OCI-LY3 (cell line): ENCODE measurements around the gene TEX35.
"Not testable (repeated sequence)": the region's sequence is repeated elsewhere in the genome, so short reads cannot be mapped to it uniquely, and the experiment has no call there.

Experiments
- H2AFZ ChIP-seq: fragments of 200-600, 300-600 bp; shearing (Covaris generic); 2 replicates; pipeline ENCODE4 v1.6.0; 2014; ENCODE audit warnings: antibody characterized with exemption, low read depth, low read length
- H3K27ac ChIP-seq: fragments of 200-600, 300-600 bp; sonication (generic); 2 replicates; pipeline ENCODE4 v1.5.1; 2014; ENCODE audit warnings: mild to moderate bottlenecking, low read length, moderate library complexity, mixed read lengths
- H3K27me3 ChIP-seq: fragments of 200-600, 300-600 bp; sonication (generic); 2 replicates; pipeline ENCODE4 v1.6.1; 2014; ENCODE audit warnings: low read depth, low read length, mixed read lengths
- H3K36me3 ChIP-seq: fragments of 200-600, 300-600 bp; sonication (generic); replicated peaks from 2 replicates; pipeline ENCODE3; 2014; ENCODE audit warnings: low read depth, low read length, mixed read lengths
- H3K4me1 ChIP-seq: fragments of 300-600, 200-600 bp; sonication (generic); 2 replicates; pipeline ENCODE4 v1.6.1; 2014; ENCODE audit warnings: low read length, mixed read lengths
- H3K4me2 ChIP-seq: fragments of 200-600, 300-600 bp; sonication (generic); 2 replicates; pipeline ENCODE4 v1.6.1; 2014; ENCODE audit warnings: low read length, mixed read lengths
- H3K4me3 ChIP-seq: fragments of 300-600, 200-600 bp; sonication (generic); 2 replicates; pipeline ENCODE4 v1.5.1; 2014; ENCODE audit warnings: antibody characterized with exemption, mild to moderate bottlenecking, low read length, moderate library complexity
- H3K79me2 ChIP-seq: fragments of 300-600, 200-600 bp; shearing (Covaris generic); 2 replicates; pipeline ENCODE4 v1.6.1; 2014; ENCODE audit warnings: mild to moderate bottlenecking, low read length, mixed read lengths
- H3K9ac ChIP-seq: fragments of 300-600, 200-600 bp; shearing (Covaris generic); 2 replicates; pipeline ENCODE4 v1.6.0; 2014; ENCODE audit warnings: mild to moderate bottlenecking, low read length, moderate library complexity
- H3K9me3 ChIP-seq: fragments of 200-600, 300-600 bp; shearing (Covaris generic); 2 replicates; pipeline ENCODE4 v1.6.1; 2014; ENCODE audit warnings: low read length, mixed read lengths; ENCODE audit not compliant: insufficient read depth
- H4K20me1 ChIP-seq: fragments of 200-600, 300-600 bp; sonication (generic); 2 replicates; pipeline ENCODE4 v1.6.1; 2016; ENCODE audit warnings: low read length, mixed read lengths; ENCODE audit not compliant: insufficient read depth
- EZH2phosphoT487 ChIP-seq: fragments of 200-600 bp; shearing (Covaris generic); IDR thresholded peaks from 2 replicates; pipeline ENCODE4 v1.6.1; 2018; ENCODE audit warnings: antibody characterized with exemption, mixed run types, low read depth
- TF ChIP-seq, protein P1 (sequence below): fragments of 200-600, 300-600 bp; sonication (generic); IDR thresholded peaks from 2 replicates; pipeline ENCODE4 v1.5.1; 2014; ENCODE audit warnings: antibody characterized with exemption, low read length, low read depth

The TEX35 gene

GRCh38 chr1:178502856-178503255 lies 10.1 kb upstream of the TEX35 start:
- H3K9ac ChIP-seq = no peak overlapping the region
- no peaks in the 10 kb centered on the region for H4K20me1 ChIP-seq
- H2AFZ ChIP-seq = no peak overlapping the region
- no peaks in the 10 kb centered on the region for H3K27me3 ChIP-seq
- H3K36me3 ChIP-seq = no peaks in the 10 kb centered on the region
- TF ChIP-seq EZH2phosphoT487 = no peak
- TF ChIP-seq, protein P1, sequence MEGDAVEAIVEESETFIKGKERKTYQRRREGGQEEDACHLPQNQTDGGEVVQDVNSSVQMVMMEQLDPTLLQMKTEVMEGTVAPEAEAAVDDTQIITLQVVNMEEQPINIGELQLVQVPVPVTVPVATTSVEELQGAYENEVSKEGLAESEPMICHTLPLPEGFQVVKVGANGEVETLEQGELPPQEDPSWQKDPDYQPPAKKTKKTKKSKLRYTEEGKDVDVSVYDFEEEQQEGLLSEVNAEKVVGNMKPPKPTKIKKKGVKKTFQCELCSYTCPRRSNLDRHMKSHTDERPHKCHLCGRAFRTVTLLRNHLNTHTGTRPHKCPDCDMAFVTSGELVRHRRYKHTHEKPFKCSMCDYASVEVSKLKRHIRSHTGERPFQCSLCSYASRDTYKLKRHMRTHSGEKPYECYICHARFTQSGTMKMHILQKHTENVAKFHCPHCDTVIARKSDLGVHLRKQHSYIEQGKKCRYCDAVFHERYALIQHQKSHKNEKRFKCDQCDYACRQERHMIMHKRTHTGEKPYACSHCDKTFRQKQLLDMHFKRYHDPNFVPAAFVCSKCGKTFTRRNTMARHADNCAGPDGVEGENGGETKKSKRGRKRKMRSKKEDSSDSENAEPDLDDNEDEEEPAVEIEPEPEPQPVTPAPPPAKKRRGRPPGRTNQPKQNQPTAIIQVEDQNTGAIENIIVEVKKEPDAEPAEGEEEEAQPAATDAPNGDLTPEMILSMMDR = no peak
- no peak overlapping the region for H3K4me2 ChIP-seq
- H3K27ac ChIP-seq = no peak overlapping the region
- H3K9me3 ChIP-seq = no peaks in the 10 kb centered on the region
- H3K4me3 ChIP-seq = no peak overlapping the region
- H3K79me2 ChIP-seq = no peaks in the 10 kb centered on the region
- H3K4me1 ChIP-seq = peaks cover 9% of the 10 kb centered on the region

GRCh38 chr1:178503316-178503715 lies 9.6 kb upstream of the TEX35 start:
- H4K20me1 ChIP-seq, H3K4me1 ChIP-seq, H2AFZ ChIP-seq, H3K9me3 ChIP-seq, H3K4me3 ChIP-seq, H3K27me3 ChIP-seq, H3K4me2 ChIP-seq, H3K36me3 ChIP-seq, H3K79me2 ChIP-seq, H3K27ac ChIP-seq, H3K9ac ChIP-seq: not testable (repeated sequence)

GRCh38 chr1:178503849-178504248 lies 9.1 kb upstream of the TEX35 start:
- TF ChIP-seq, protein P1 = no peak
- TF ChIP-seq EZH2phosphoT487 = no peak
- Histone ChIP-seq H3K4me3 (no peak overlapping the region), H3K27ac (no peak overlapping the region), H3K9me3 (no peaks in the 10 kb centered on the region), H3K79me2 (no peaks in the 10 kb centered on the region), H3K36me3 (no peaks in the 10 kb centered on the region), H3K4me1 (0 out of 2 replicates have a peak, but pooled peaks cover 4% of the 10 kb centered on the region), H2AFZ (no peak overlapping the region), H4K20me1 (no peaks in the 10 kb centered on the region), H3K9ac (no peak overlapping the region), H3K4me2 (no peak overlapping the region), H3K27me3 (no peaks in the 10 kb centered on the region)

- Histone ChIP-seq H2AFZ (no peak overlapping the region), H3K9ac (no peak overlapping the region), H3K4me3 (no peak overlapping the region), H3K27me3 (no peaks in the 10 kb centered on the region), H3K27ac (no peak overlapping the region), H4K20me1 (no peaks in the 10 kb centered on the region), H3K4me1 (0 out of 2 replicates have a peak, but pooled peaks cover 4% of the 10 kb centered on the region), H3K9me3 (no peaks in the 10 kb centered on the region), H3K4me2 (no peak overlapping the region), H3K79me2 (no peaks in the 10 kb centered on the region), H3K36me3 (no peaks in the 10 kb centered on the region)
- TF ChIP-seq EZH2phosphoT487 = no peak
These were observed 8.6 kb upstream of the TEX35 start for GRCh38 chr1:178504286-178504685.

GRCh38 chr1:178506177-178506576 lies 6.7 kb upstream of the TEX35 start:
- Histone ChIP-seq H3K27me3 (no peaks in the 10 kb centered on the region), H3K36me3 (no peaks in the 10 kb centered on the region), H2AFZ (no peak overlapping the region), H4K20me1 (no peaks in the 10 kb centered on the region), H3K4me3 (no peak overlapping the region), H3K27ac (no peak overlapping the region), H3K9ac (no peak overlapping the region), H3K79me2 (no peaks in the 10 kb centered on the region), H3K4me2 (no peak overlapping the region), H3K4me1 (0 out of 2 replicates have a peak, but pooled peaks cover 4% of the 10 kb centered on the region), H3K9me3 (no peaks in the 10 kb centered on the region)
- TF ChIP-seq EZH2phosphoT487 = no peak
- TF ChIP-seq, protein P1 = no peak
